ENCODE measurements around the gene SCRN2.

- no peak for TF ChIP-seq CTCF (IDR thresholded peaks at IDR 0.05)
- TF ChIP-seq POLR2AphosphoS5 (IDR thresholded peaks at IDR 0.05): no peak
These were observed 27.5 kb downstream of the SCRN2 start for GRCh38 chr17:47813512-47814031.
